Measurements from ENCODE around the gene PORCN. TPM values are rescaled to one million over a fixed set of nuclear protein-coding genes. Genes with fewer than 3 reads are reported as not detected.

PORCN gene
- total and polyA plus RNA-seq, 2 of the 13 experiments (the other 11 are each of a cell fraction or from before 2014, with no cell fraction given) = 3.9 to 5.8 TPM

DNA sequence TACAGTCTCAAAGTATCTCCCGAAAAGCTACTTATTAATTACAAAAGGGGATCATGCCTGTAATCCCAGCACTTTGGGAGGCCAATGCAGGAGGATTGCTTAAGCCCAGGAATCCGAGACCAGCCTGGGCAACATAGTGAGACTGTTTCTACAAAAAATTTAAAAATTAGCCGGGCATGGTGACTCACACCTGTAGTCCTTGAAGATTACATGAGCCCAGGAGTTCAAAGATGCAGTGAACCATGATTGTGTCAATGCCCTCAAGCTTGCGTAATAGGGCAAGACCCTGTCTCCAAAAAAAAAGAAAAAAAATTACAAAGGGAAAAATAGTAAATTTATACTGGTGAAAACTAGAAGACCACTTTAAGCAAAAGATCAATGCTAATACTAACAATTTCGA, 3.3 kb upstream of the PORCN start (continued):
- TF ChIP-seq, protein P1, sequence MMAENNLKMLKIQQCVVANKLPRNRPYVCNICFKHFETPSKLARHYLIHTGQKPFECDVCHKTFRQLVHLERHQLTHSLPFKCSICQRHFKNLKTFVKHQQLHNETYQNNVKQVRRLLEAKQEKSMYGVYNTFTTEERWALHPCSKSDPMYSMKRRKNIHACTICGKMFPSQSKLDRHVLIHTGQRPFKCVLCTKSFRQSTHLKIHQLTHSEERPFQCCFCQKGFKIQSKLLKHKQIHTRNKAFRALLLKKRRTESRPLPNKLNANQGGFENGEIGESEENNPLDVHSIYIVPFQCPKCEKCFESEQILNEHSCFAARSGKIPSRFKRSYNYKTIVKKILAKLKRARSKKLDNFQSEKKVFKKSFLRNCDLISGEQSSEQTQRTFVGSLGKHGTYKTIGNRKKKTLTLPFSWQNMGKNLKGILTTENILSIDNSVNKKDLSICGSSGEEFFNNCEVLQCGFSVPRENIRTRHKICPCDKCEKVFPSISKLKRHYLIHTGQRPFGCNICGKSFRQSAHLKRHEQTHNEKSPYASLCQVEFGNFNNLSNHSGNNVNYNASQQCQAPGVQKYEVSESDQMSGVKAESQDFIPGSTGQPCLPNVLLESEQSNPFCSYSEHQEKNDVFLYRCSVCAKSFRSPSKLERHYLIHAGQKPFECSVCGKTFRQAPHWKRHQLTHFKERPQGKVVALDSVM (CRISPR knock-in tag; IDR thresholded peaks at IDR 0.05) = peak; percentile 97
- no peak for TF ChIP-seq SYNCRIP (IDR thresholded peaks at IDR 0.05; ENCODE audit: insufficient read depth, low read depth, low read length)
- TF ChIP-seq ZNF713 (CRISPR knock-in tag; IDR thresholded peaks at IDR 0.05) = no peak
- TF ChIP-seq ZNF850 (CRISPR knock-in tag; conservative IDR thresholded peaks at IDR 0.05) = no peak
- no peak for TF ChIP-seq JDP2 (CRISPR knock-in tag; IDR thresholded peaks at IDR 0.05; ENCODE audit: borderline replicate concordance)
- no peak for TF ChIP-seq IKZF4 (CRISPR knock-in tag; IDR thresholded peaks at IDR 0.05; ENCODE audit: borderline replicate concordance, low read depth, not compliant biosample characterization)
- 0 out of 4 replicates have a peak, but pooled peaks of 1 of the 2 experiments have one; percentile 40 for TF ChIP-seq EP300 (IDR thresholded peaks at IDR 0.05; ENCODE audit: low read depth in 2 of 2, low read length in 2 of 2)
- TF ChIP-seq EP300 (CRISPR knock-in tag; IDR thresholded peaks at IDR 0.05; ENCODE audit: borderline replicate concordance) = no peak
- no peak for TF ChIP-seq ZNF224 (CRISPR knock-in tag; IDR thresholded peaks at IDR 0.05)
- peak; percentile 54 for TF ChIP-seq HNF4A (CRISPR knock-in tag; IDR thresholded peaks at IDR 0.05)
- TF ChIP-seq ETV5 (CRISPR knock-in tag; IDR thresholded peaks at IDR 0.05; ENCODE audit: borderline replicate concordance) = no peak
- no peak for TF ChIP-seq NR2C2 (CRISPR knock-in tag; IDR thresholded peaks at IDR 0.05; ENCODE audit: borderline replicate concordance)
- TF ChIP-seq FOXA1 (IDR thresholded peaks at IDR 0.05) = no peak
- no peak for TF ChIP-seq FOXA1 (CRISPR knock-in tag; IDR thresholded peaks at IDR 0.05)
- TF ChIP-seq ZNF33B (CRISPR knock-in tag; IDR thresholded peaks at IDR 0.05) = no peak
- TF ChIP-seq ZZZ3 (CRISPR knock-in tag; IDR thresholded peaks at IDR 0.05; ENCODE audit: borderline replicate concordance) = no peak
- TF ChIP-seq TARDBP (CRISPR knock-in tag; IDR thresholded peaks at IDR 0.05) = no peak
- TF ChIP-seq RELA (CRISPR knock-in tag; IDR thresholded peaks at IDR 0.05) = no peak
- TF ChIP-seq HDAC1 (CRISPR knock-in tag; IDR thresholded peaks at IDR 0.05) = no peak
- TF ChIP-seq ZNF318 (CRISPR knock-in tag; IDR thresholded peaks at IDR 0.05) = no peak

All from HepG2 (cell line).